Activated CD8-positive, alpha-beta memory T cell treated with anti-CD3 and anti-CD28 coated beads for 4 hours (primary cell): Measurements from ENCODE around the gene SH3RF3.
A peak's percentile ranks its signal among the peaks of the same experiment; 100 is the strongest.
"Not testable (repeated sequence)": the region's sequence is repeated elsewhere in the genome, so short reads cannot be mapped to it uniquely, and the experiment has no call there.

ENCODE experiments used
- DNase-seq, 2 donors: peaks; one replicate each; pipeline ENCODE4 v3.0.0-alpha.2; 2020; ENCODE audit warnings: low read depth in 2 of 2

SH3RF3 gene

GRCh38 chr2:109117780-109118179 lies 11.2 kb upstream of the SH3RF3 start:
- no peak for DNase-seq

GRCh38 chr2:109118321-109118720 lies 10.7 kb upstream of the SH3RF3 start:
- no peak for DNase-seq

- DNase-seq: no peak
These were observed 8.8 kb upstream of the SH3RF3 start for GRCh38 chr2:109120166-109120565.

- not testable (repeated sequence) for DNase-seq
These were observed 8.3 kb upstream of the SH3RF3 start for GRCh38 chr2:109120686-109121085.

GRCh38 chr2:109123586-109124201 lies 5.3 kb upstream of the SH3RF3 start:
- no peak for DNase-seq

GRCh38 chr2:109124982-109125592 lies 3.9 kb upstream of the SH3RF3 start:
- no peak for DNase-seq

GRCh38 chr2:109125593-109126500 lies 3.2 kb upstream of the SH3RF3 start:
- DNase-seq: no peak

- no peak for DNase-seq
These were observed 2.5 kb upstream of the SH3RF3 start for GRCh38 chr2:109126501-109126860.

GRCh38 chr2:109127556-109127955 lies 1.4 kb upstream of the SH3RF3 start:
- no peak for DNase-seq

GRCh38 chr2:109128048-109128615 lies 873 bp upstream of the SH3RF3 start:
- DNase-seq: peak in 1 of 2 donors; percentile 20

GRCh38 chr2:109129356-109129920 lies 433 bp downstream of the SH3RF3 start:
- no peak for DNase-seq

GRCh38 chr2:109129921-109130722 lies 1.1 kb downstream of the SH3RF3 start:
- no peak for DNase-seq

GRCh38 chr2:109130723-109130995 lies 1.7 kb downstream of the SH3RF3 start:
- no peak for DNase-seq

- no peak for DNase-seq
These were observed 2.8 kb downstream of the SH3RF3 start for GRCh38 chr2:109131777-109132176.

GRCh38 chr2:109132626-109133025 lies 3.6 kb downstream of the SH3RF3 start:
- DNase-seq: no peak

GRCh38 chr2:109133746-109134145 lies 4.7 kb downstream of the SH3RF3 start:
- no peak for DNase-seq

- DNase-seq: no peak
These were observed 5.8 kb downstream of the SH3RF3 start for GRCh38 chr2:109134741-109135358.

GRCh38 chr2:109135359-109136197 lies 6.6 kb downstream of the SH3RF3 start:
- no peak for DNase-seq

GRCh38 chr2:109136542-109136941 lies 7.5 kb downstream of the SH3RF3 start:
- DNase-seq: no peak

- DNase-seq: no peak
These were observed 8.6 kb downstream of the SH3RF3 start for GRCh38 chr2:109137616-109138015.
